ENCODE measurements around the gene AMDHD2. TPM values are rescaled to one million over a fixed set of nuclear protein-coding genes. Genes with fewer than 3 reads are reported as not detected.

Gene AMDHD2
- total and polyA plus RNA-seq, 2 of the 8 experiments (the other 6 are each of a cell fraction or from before 2014, with no cell fraction given) = 43.0 to 54.6 TPM

DNA sequence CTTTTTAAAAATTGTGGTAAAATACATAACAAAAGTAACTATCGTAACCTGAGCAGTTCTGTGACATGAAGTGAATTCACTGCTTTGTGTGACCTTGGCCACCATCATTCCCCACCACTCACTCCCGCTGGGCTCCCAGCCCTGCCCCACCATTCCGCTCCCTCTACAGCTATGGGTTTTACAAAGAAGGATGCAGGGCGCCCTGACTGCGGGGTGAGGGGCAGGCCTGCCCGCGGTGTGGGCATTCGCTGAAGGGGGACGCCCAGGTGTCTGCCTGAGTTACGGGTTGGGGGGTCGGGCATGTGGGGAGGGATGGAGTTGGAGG, 11.2 kb downstream of the AMDHD2 start, which contains the start of gene CEMP1 (continued):
- no peak for TF ChIP-seq CHD7 (IDR thresholded peaks at IDR 0.05; ENCODE audit: insufficient replicate concordance, low read length)

Data from H1 (cell line).